ENCODE data around the gene DGKD.

DGKD gene

DNA sequence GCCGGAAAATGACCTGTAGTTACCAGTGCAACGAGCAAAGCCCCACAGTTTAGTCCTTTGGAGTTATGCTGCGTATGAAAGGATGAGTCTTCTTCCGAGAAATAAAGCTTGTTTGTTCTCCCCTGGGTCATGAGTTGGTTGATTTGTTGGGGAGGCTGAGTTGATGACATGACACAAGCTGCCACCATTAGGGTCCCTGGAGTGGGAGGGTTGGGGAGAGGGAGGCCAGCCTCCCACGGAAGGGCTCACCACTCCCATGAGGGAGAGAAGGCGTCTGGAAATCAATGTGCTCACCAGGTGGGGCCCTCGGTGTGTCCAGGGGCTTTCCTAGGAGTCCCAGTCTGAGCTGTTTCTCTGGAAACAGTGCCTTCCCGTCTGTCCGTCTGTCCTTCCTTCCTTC, 7.4 kb upstream of the DGKD start:
- H3K4me2 ChIP-seq (ENCODE audit: low read depth, low read length, poor library complexity, severe bottlenecking): no peak overlapping the region
- H3K4me3 ChIP-seq (ENCODE audit: insufficient read depth, low read length, poor library complexity, severe bottlenecking): no peak overlapping the region
- H2AFZ ChIP-seq (ENCODE audit: low read depth, low read length, severe bottlenecking): no peak overlapping the region
- no peak overlapping the region for H3K27ac ChIP-seq (ENCODE audit: low read depth, low read length)
- H3K36me3 ChIP-seq (ENCODE audit: low read length): no peaks in the 10 kb centered on the region
- H3K9ac ChIP-seq (ENCODE audit: low read length): no peak overlapping the region
- no peaks in the 10 kb centered on the region for H3K9me2 ChIP-seq (replicated peaks; ENCODE audit: insufficient read depth, low read length)
- no peaks in the 10 kb centered on the region for H3K79me2 ChIP-seq (ENCODE audit: insufficient read depth, low read length)
- no peaks in the 10 kb centered on the region for H3F3A ChIP-seq (ENCODE audit: insufficient read depth)
- H3K9me3 ChIP-seq (ENCODE audit: insufficient read depth, low read length): no peaks in the 10 kb centered on the region
- TF ChIP-seq EZH2phosphoT487 (conservative IDR thresholded peaks at IDR 0.05; ENCODE audit: low read length): no peak
- TF ChIP-seq, protein P1, sequence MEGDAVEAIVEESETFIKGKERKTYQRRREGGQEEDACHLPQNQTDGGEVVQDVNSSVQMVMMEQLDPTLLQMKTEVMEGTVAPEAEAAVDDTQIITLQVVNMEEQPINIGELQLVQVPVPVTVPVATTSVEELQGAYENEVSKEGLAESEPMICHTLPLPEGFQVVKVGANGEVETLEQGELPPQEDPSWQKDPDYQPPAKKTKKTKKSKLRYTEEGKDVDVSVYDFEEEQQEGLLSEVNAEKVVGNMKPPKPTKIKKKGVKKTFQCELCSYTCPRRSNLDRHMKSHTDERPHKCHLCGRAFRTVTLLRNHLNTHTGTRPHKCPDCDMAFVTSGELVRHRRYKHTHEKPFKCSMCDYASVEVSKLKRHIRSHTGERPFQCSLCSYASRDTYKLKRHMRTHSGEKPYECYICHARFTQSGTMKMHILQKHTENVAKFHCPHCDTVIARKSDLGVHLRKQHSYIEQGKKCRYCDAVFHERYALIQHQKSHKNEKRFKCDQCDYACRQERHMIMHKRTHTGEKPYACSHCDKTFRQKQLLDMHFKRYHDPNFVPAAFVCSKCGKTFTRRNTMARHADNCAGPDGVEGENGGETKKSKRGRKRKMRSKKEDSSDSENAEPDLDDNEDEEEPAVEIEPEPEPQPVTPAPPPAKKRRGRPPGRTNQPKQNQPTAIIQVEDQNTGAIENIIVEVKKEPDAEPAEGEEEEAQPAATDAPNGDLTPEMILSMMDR (IDR thresholded peaks at IDR 0.05; ENCODE audit: insufficient read depth, low read length, poor library complexity, severe bottlenecking): no peak
- H4K20me1 ChIP-seq (ENCODE audit: low read depth, low read length): no peaks in the 10 kb centered on the region
- no peaks in the 10 kb centered on the region for H3K27me3 ChIP-seq (ENCODE audit: low read length)

DNA sequence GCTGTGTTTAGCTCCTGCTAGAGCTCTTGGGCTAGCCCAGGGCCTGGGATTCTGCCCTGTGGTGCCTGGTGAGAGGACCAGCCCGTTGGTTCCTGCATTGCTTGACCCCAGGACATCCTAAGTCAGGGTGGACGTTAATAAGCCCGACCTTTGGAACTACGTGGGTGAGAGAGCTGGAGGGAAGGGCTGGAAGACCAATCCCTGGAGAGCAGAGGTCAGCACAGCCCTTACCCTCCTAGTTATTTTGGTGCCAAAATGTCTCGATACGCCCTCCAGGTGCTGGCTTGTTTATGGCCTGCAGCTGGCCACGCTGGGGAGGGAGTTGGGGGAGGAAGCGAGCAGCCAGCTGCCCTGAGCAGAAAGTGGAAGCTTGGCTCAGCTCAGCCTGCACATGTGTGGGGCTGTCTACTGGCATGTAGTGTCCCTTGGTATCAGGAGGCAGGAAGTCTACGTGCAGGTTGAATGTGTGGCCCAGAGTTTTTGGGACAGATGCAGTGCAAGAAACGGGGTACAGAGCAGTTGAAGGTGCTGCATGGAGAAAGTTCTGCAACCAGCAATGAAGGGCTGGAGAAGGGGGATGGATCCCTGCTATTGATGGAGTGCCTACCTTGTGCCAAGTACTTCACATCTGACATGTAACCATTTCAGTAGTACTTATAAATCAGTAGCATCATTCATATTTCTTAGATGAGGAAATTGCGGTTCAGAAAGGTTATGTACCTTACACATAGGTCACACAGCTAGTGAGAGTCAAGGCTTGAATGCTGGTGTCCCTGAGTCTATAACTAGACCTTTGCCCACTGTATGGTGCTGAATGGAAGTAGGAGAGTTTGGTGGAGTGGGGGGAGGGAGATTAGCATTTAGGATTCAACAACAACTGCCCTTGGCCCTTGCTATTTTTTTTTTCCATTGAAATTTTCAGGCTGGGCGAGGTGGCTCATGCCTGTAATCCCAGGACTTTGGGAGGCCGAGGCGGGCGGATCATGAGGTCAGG, 5.0 kb upstream of the DGKD start:
- Histone ChIP-seq H3K36me3 (ENCODE audit: low read length) (no peaks in the 10 kb centered on the region), H3K4me2 (ENCODE audit: low read depth, low read length, poor library complexity, severe bottlenecking) (no peak overlapping the region), H3K4me3 (ENCODE audit: insufficient read depth, low read length, poor library complexity, severe bottlenecking) (no peak overlapping the region), H4K20me1 (ENCODE audit: low read depth, low read length) (no peaks in the 10 kb centered on the region), H3K9ac (ENCODE audit: low read length) (no peak overlapping the region), H3K27ac (ENCODE audit: low read depth, low read length) (no peak overlapping the region), H3F3A (ENCODE audit: insufficient read depth) (no peaks in the 10 kb centered on the region), H3K79me2 (ENCODE audit: insufficient read depth, low read length) (no peaks in the 10 kb centered on the region), H3K9me3 (ENCODE audit: insufficient read depth, low read length) (no peaks in the 10 kb centered on the region), H2AFZ (ENCODE audit: low read depth, low read length, severe bottlenecking) (no peak overlapping the region), H3K9me2 (replicated peaks; ENCODE audit: insufficient read depth, low read length) (no peaks in the 10 kb centered on the region), H3K27me3 (ENCODE audit: low read length) (no peaks in the 10 kb centered on the region)
- no peak for TF ChIP-seq EZH2phosphoT487 (conservative IDR thresholded peaks at IDR 0.05; ENCODE audit: low read length)
- TF ChIP-seq, protein P1 (IDR thresholded peaks at IDR 0.05; ENCODE audit: insufficient read depth, low read length, poor library complexity, severe bottlenecking): no peak

DNA sequence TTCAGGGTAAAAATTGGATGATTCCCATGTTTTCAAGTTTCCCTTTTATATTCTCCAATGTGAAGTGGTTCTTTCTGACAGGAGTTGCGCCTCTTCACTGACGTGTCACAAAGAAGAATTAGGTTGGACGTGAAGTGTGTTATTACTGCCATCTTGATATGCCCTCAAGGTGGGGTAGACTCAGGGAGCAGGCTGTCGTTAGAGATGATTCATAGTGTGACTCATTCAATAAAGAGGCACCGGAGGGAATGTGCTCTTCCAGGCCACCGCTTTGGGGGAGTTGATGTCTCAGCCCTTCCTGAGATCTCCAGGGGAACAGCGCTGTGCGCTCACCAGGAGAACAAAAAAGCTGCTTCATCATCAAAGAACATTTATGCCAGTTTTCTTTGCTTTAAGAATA, 3.6 kb upstream of the DGKD start:
- Histone ChIP-seq H2AFZ (ENCODE audit: low read depth, low read length, severe bottlenecking) (no peak overlapping the region), H3K27me3 (ENCODE audit: low read length) (no peaks in the 10 kb centered on the region), H3K9me3 (ENCODE audit: insufficient read depth, low read length) (no peaks in the 10 kb centered on the region), H3K4me3 (ENCODE audit: insufficient read depth, low read length, poor library complexity, severe bottlenecking) (no peak overlapping the region), H3K4me2 (ENCODE audit: low read depth, low read length, poor library complexity, severe bottlenecking) (no peak overlapping the region), H3K9me2 (replicated peaks; ENCODE audit: insufficient read depth, low read length) (no peaks in the 10 kb centered on the region), H3K9ac (ENCODE audit: low read length) (no peak overlapping the region), H3F3A (ENCODE audit: insufficient read depth) (peaks cover 3% of the 10 kb centered on the region; the same call in 1 of the 2 replicates), H3K79me2 (ENCODE audit: insufficient read depth, low read length) (no peaks in the 10 kb centered on the region), H4K20me1 (ENCODE audit: low read depth, low read length) (peaks cover 2% of the 10 kb centered on the region; the same call in 1 of the 2 replicates), H3K36me3 (ENCODE audit: low read length) (no peaks in the 10 kb centered on the region), H3K27ac (ENCODE audit: low read depth, low read length) (no peak overlapping the region)
- TF ChIP-seq, protein P1 (IDR thresholded peaks at IDR 0.05; ENCODE audit: insufficient read depth, low read length, poor library complexity, severe bottlenecking): no peak
- no peak for TF ChIP-seq EZH2phosphoT487 (conservative IDR thresholded peaks at IDR 0.05; ENCODE audit: low read length)
